AG04449 (cell line): Measurements from ENCODE around the gene IGF2R.

Experiments used
- CTCF ChIA-PET: fragments of 350-600 bp; formaldehyde crosslinking; extraction: SDS; loops from one replicate; lab custom pipeline; 2021; ENCODE audit warnings: antibody characterized with exemption; lab: Yijun Ruan, JAX
- POLR2A ChIA-PET: fragments of 400-600, 350-600 bp; formaldehyde crosslinking; extraction: SDS; loops from one replicate; lab custom pipeline; 2020; ENCODE audit warnings: antibody characterized with exemption, inconsistent platforms; lab: Yijun Ruan, JAX
- DNase-seq: peaks from one replicate; pipeline ENCODE4 v3.0.0-alpha.2; 2010; ENCODE audit warnings: low read depth, low spot score
- H3K4me3 ChIP-seq: 2 replicates; pipeline ENCODE4 v1.5.1; 2011; ENCODE audit warnings: low read depth, mild to moderate bottlenecking, control low read depth, low read length
- TF ChIP-seq, protein P1 (sequence below): IDR thresholded peaks from one replicate; pipeline ENCODE4 v1.5.1; 2011; ENCODE audit warnings: mild to moderate bottlenecking, moderate library complexity, low read length, control low read depth, inconsistent platforms; ENCODE audit not compliant: insufficient read depth; ENCODE audit errors: missing control alignments

Gene IGF2R

DNA sequence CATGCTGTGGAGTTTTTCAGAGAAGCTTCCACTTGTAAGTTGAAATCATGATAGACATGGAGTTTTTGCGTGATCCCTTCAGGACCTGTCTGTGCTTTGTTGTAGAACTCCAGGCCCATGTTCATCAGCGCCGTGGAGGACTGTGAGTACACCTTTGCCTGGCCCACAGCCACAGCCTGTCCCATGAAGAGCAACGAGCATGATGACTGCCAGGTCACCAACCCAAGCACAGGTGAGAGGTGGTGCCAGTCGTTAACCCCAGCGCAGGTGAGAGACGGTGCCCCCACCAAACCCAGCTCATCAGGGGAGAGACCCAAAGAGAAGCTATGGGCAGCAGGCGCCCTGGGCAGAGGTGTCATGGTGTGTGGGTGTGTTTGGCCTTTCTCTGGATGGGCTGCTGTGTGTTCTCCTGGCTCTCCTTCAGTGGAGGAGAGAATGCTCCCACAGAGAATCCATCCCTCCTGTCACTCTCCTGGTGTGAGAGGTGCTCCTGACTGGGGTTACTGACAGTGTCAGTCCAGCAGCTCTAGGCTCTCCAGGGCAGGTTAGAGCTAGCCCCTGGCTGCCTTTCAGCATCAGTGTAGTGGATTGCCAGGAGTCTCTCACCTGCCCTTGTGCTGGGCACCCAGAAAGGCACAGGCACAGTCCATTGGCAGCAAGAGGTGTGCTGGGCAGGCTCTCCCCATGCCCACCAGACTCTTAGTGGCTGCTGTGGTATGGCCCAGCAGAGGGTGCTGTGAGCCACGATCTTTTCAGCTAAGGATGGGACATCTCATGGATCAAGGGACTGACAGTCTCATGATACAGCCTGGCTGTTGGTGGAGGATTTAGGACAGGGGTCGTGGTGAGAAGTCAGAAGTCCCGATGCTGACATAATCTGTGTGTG is 103.2 kb downstream of the IGF2R start:
- no peak overlapping the region for H3K4me3 ChIP-seq
- ChIA-PET POLR2A (interaction anchor here (1.1 kb wide), 1 partner anchor 36 kb away, joined by 3 read pairs; no protein-coding TSS in a partner anchor), CTCF (interaction anchor here (0.8 to 1.8 kb wide), 4 partner anchors 17 to 384 kb away, joined by 3 to 10 read pairs (median 4); no protein-coding TSS in a partner anchor)
- TF ChIP-seq, protein P1, sequence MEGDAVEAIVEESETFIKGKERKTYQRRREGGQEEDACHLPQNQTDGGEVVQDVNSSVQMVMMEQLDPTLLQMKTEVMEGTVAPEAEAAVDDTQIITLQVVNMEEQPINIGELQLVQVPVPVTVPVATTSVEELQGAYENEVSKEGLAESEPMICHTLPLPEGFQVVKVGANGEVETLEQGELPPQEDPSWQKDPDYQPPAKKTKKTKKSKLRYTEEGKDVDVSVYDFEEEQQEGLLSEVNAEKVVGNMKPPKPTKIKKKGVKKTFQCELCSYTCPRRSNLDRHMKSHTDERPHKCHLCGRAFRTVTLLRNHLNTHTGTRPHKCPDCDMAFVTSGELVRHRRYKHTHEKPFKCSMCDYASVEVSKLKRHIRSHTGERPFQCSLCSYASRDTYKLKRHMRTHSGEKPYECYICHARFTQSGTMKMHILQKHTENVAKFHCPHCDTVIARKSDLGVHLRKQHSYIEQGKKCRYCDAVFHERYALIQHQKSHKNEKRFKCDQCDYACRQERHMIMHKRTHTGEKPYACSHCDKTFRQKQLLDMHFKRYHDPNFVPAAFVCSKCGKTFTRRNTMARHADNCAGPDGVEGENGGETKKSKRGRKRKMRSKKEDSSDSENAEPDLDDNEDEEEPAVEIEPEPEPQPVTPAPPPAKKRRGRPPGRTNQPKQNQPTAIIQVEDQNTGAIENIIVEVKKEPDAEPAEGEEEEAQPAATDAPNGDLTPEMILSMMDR: no peak
- DNase-seq: no peak

DNA sequence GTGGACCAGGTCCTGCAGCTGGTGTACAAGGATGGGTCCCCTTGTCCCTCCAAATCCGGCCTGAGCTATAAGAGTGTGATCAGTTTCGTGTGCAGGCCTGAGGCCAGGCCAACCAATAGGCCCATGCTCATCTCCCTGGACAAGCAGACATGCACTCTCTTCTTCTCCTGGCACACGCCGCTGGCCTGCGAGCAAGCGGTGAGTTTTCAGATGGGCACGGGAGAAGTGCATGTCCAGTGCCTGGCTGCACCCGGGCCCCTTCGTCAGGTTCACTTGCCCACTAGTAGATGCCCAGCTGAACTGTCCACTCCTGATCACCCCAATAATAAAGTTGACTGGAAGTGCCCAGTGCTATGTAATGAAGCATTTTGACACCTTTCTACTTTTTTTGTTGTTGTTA is 104.4 kb downstream of the IGF2R start:
- DNase-seq: no peak
- ChIA-PET CTCF (interaction anchor here (0.8 to 7.6 kb wide), 8 partner anchors 10 to 382 kb away, joined by 3 to 56 read pairs (median 4); no protein-coding TSS in a partner anchor), POLR2A (no interaction called here)
- TF ChIP-seq, protein P1: no peak
- H3K4me3 ChIP-seq: no peak overlapping the region

DNA sequence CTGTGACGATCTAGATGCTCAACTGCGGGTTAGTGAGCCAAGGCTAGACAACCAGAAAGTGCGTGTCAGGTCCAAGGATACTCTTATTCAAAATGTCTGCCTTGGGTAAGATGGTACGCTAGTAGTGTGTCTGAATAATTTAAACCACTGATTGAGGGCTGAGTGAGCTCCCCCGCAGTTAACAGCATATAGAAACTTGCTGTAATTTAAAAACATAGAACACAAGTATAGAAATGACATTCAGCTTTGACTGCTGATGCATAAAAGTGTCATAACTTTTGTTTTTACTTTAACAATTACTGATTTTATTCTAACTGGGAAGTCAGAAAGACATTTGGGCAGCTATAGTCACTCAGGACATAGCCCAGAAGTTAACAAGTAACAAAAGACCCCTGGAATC is 107.1 kb downstream of the IGF2R start:
- no peak overlapping the region for H3K4me3 ChIP-seq
- ChIA-PET POLR2A (no interaction called here), CTCF (interaction anchor here (1.3 to 7.6 kb wide), 2 partner anchors 12 to 380 kb away, joined by 6 to 56 read pairs; no protein-coding TSS in a partner anchor)
- DNase-seq: no peak
- TF ChIP-seq, protein P1: no peak

DNA sequence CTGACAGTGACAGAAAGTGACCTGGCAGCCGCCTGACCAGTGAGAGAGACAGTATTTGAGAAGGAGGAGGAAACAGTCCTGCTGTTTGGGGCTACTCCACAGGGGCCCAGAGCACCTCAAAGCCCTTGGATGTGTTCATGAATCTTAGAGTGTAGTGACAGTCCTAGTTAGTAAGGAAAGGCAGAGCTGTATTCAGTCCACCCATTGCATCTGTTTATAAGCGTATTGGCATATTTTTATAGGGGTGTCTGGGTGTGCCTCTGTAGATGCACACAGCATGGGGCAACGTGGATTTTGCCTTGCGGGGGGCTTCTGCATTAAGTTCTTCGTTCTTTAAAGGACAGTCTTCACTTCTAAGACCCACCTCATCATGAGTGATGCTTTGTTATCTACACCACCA is 108.1 kb downstream of the IGF2R start:
- DNase-seq: no peak
- ChIA-PET POLR2A (interaction anchor here (0.6 kb wide), 1 partner anchor 174 kb away, joined by 3 read pairs; no protein-coding TSS in a partner anchor), CTCF (interaction anchor here (7.6 kb wide), 1 partner anchor 11 kb away, joined by 56 read pairs; no protein-coding TSS in a partner anchor)
- TF ChIP-seq, protein P1: no peak
- no peak overlapping the region for H3K4me3 ChIP-seq

DNA sequence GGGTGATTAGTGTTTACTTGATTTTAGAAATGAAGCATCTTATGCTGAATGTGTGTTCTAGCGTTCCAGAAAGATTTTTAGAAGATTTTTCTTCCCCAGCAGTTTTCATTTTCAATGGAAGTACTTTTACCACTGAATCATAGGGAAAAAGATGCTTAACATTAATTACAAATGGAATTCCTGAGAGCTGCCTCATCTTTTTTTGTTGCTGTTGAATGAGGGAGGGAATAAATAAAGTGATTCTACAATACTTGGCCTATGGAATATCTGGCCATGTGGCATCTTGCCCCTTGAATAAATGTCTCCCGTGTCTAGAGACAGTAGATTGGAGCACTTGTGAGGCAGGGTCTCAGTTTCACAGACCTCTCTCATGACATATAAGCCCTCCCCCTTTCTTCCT is 108.6 kb downstream of the IGF2R start:
- peak; percentile 9 for DNase-seq
- CTCF ChIA-PET: interaction anchor here (1.1 to 7.6 kb wide), 2 partner anchors 10 to 378 kb away, joined by 5 to 56 read pairs; no protein-coding TSS in a partner anchor
- TF ChIP-seq, protein P1: no peak
- H3K4me3 ChIP-seq: no peak overlapping the region
- POLR2A ChIA-PET: interaction anchor here (0.6 kb wide), 1 partner anchor 174 kb away, joined by 3 read pairs; no protein-coding TSS in a partner anchor
